Measurements from ENCODE around the gene STK32C. TPM values are rescaled to one million over a fixed set of nuclear protein-coding genes. Genes with fewer than 3 reads are reported as not detected.

STK32C gene
- total and polyA plus RNA-seq, 2 of the 4 experiments (the other 2 are of a cell fraction) = 5.0 to 8.3 TPM

GRCh38 chr10:132205650-132206376 lies 101.9 kb downstream of the STK32C start:
- no peak for TF ChIP-seq POLR2A (IDR thresholded peaks at IDR 0.05; ENCODE audit: low read depth, low read length)
- no peak for TF ChIP-seq CTCF (conservative IDR thresholded peaks at IDR 0.05; ENCODE audit: low read depth, low read length)
- TF ChIP-seq MAZ (IDR thresholded peaks at IDR 0.05; ENCODE audit: borderline replicate concordance, low read depth, low read length) = no peak
- no peak for TF ChIP-seq RFX5 (IDR thresholded peaks at IDR 0.05; ENCODE audit: low read depth, low read length)
- TF ChIP-seq SMC3 (IDR thresholded peaks at IDR 0.05; ENCODE audit: low read depth, low read length) = no peak
- no peak for TF ChIP-seq ELK1 (IDR thresholded peaks at IDR 0.05; ENCODE audit: borderline replicate concordance, low read depth, low read length)
- no peak for TF ChIP-seq RCOR1 (IDR thresholded peaks at IDR 0.05; ENCODE audit: insufficient replicate concordance, low read length)
- no peak for TF ChIP-seq CEBPB (IDR thresholded peaks at IDR 0.05; ENCODE audit: low read depth, low read length)
- no peak for TF ChIP-seq BHLHE40 (IDR thresholded peaks at IDR 0.05; ENCODE audit: low read depth, low read length)
- TF ChIP-seq RAD21 (IDR thresholded peaks at IDR 0.05; ENCODE audit: low read length) = no peak
- no peak for TF ChIP-seq MXI1 (IDR thresholded peaks at IDR 0.05; ENCODE audit: borderline replicate concordance, low read depth, low read length)
- ATAC-seq (ENCODE audit: low read depth) (no peak), DNase-seq (no peak)
- 90% methylated on average over 17 of the region's 37 CpGs; no CpG with 5 or more reads in 1 of the 2 experiments for WGBS, 2 experiments (ENCODE audit: extremely low coverage in 2 of 2, insufficient read length in 1 of 2)
- Histone ChIP-seq H2BK5ac (ENCODE audit: low read depth, low read length, poor library complexity, severe bottlenecking) (no peak overlapping the region), H3K56ac (ENCODE audit: extremely low read depth, insufficient read depth, low read length) (no peak overlapping the region), H3K4me1 (ENCODE audit: control insufficient read depth, insufficient read depth, low read length) (no peaks in the 10 kb centered on the region), H3K4ac (ENCODE audit: low read depth, low read length) (no peak overlapping the region), H3K27me3 (ENCODE audit: control insufficient read depth, insufficient read depth, low read length) (no peaks in the 10 kb centered on the region), H3K79me1 (ENCODE audit: low read depth in 1 of 2, low read length in 2 of 2) (no peaks in the 10 kb centered on the region), H3K36me3 (ENCODE audit: control insufficient read depth, insufficient read depth, low read length) (peaks cover 14% of the 10 kb centered on the region), H3K4me3 (ENCODE audit: insufficient read depth, low read depth, low read length) (no peak overlapping the region), H3K14ac (replicated peaks; ENCODE audit: low read depth, low read length) (no peak overlapping the region), H2BK20ac (ENCODE audit: low read depth, low read length) (no peak overlapping the region), H2BK120ac (ENCODE audit: low read depth, low read length) (no peak overlapping the region), H3K9me3 (ENCODE audit: control insufficient read depth, insufficient read depth, low read length) (no peaks in the 10 kb centered on the region), H2AK9ac (replicated peaks; ENCODE audit: low read depth, low read length, poor library complexity) (no peak overlapping the region), H4K5ac (ENCODE audit: low read depth, low read length) (no peak overlapping the region), H4K91ac (ENCODE audit: insufficient read depth, low read depth, low read length) (no peak overlapping the region), H3K23ac (ENCODE audit: low read depth, low read length) (no peak overlapping the region), H3K18ac (ENCODE audit: low read depth, low read length) (no peak overlapping the region), H3K9me1 (ENCODE audit: insufficient read depth, low read length) (no peaks in the 10 kb centered on the region; the same call in 1 of the 2 replicates), H2AFZ (replicated peaks; ENCODE audit: low read length, poor library complexity) (no peak overlapping the region), H3K9ac (ENCODE audit: low read depth, low read length) (no peak overlapping the region), H4K8ac (ENCODE audit: low read depth in 2 of 2, low read length in 2 of 2) (no peak overlapping the region), H3K27ac (ENCODE audit: insufficient read depth, low read length) (no peak overlapping the region), H4K20me1 (ENCODE audit: insufficient read depth, low read length) (no peaks in the 10 kb centered on the region), H3K4me2 (ENCODE audit: low read depth, low read length) (no peak overlapping the region), H2BK15ac (ENCODE audit: low read depth, low read length) (no peak overlapping the region), H2AK5ac (ENCODE audit: low read depth, low read length) (no peak overlapping the region)
- intact Hi-C loops (cut with micrococcal nuclease) (no loop called here), in situ Hi-C loops (cut with MboI; ENCODE audit: low sequenced_read_pairs) (no loop called here), dilution Hi-C loops (cut with HindIII; ENCODE audit: low sequenced_read_pairs, unreplicated experiment) (no loop called here)
- CTCF ChIA-PET = no interaction called here
- no TSS peak for BruUV-seq (replicated peaks)
- POLR2A ChIA-PET (ENCODE audit: unreplicated experiment) = no interaction called here
